Thyroid gland (tissue), 4 donors: Measurements from ENCODE around the gene DCTN5. TPM values are rescaled to one million over a fixed set of nuclear protein-coding genes. Genes with fewer than 3 reads are reported as not detected.

ENCODE experiments used
- DNase-seq, 2 donors: peaks; one replicate each; pipeline ENCODE4 v3.0.0-alpha.2; 2019
- H3K27ac ChIP-seq, 3 donors: fragments of 200-600 bp; sonication (generic); 1 replicate in 2 of 3; 2 replicates in 1 of 3; pipeline ENCODE4 v1.5.1; 2016 to 2019; ENCODE audit warnings: mild to moderate bottlenecking in 1 of 3, moderate library complexity in 1 of 3
- H3K27me3 ChIP-seq: fragments of 200-600 bp; sonication (generic); one replicate; pipeline ENCODE4 v1.5.1; 2019
- H3K36me3 ChIP-seq, 2 donors: fragments of 200-600 bp; sonication (generic); one replicate each; pipeline ENCODE4 v1.5.1; 2016 to 2019
- H3K4me1 ChIP-seq, 2 donors: fragments of 200-600 bp; sonication (generic); one replicate each; pipeline ENCODE4 v1.5.1; 2017 to 2019
- H3K4me3 ChIP-seq, 3 donors: fragments of 200-600 bp; sonication (generic); replicated peaks in 1 of 3; 1 replicate in 2 of 3; 2 replicates in 1 of 3; pipeline ENCODE4 v1.5.1; 2016; ENCODE audit warnings: mild to moderate bottlenecking in 1 of 3
- H3K9me3 ChIP-seq: fragments of 200-600 bp; sonication (generic); one replicate; pipeline ENCODE4 v1.5.1; 2017
- CTCF ChIP-seq, 6 experiments: fragments of 200-600 bp in 3 of 6; fragments of 450-650 bp in 3 of 6; sonication (generic) in 3 of 6; IDR thresholded peaks; one replicate each; pipeline ENCODE4 v1.5.1; 2016 to 2019; ENCODE audit warnings: antibody characterized with exemption in 6 of 6, mild to moderate bottlenecking in 2 of 6, inconsistent platforms in 1 of 6, moderate library complexity in 1 of 6
- POLR2A ChIP-seq, 2 donors: fragments of 450-650 bp; IDR thresholded peaks; one replicate each; pipeline ENCODE4 v1.6.1; 2017; ENCODE audit warnings: antibody characterized with exemption in 2 of 2, mild to moderate bottlenecking in 2 of 2, moderate library complexity in 1 of 2
- WGBS, 2 donors: methylation state at CpG; one replicate each; pipeline ENCODE4 v1.1.5; 2017; 5-methylcytosine and 5-hydroxymethylcytosine counted together
- intact Hi-C: fragments of 100-400 bp; cut with DNase I; formaldehyde crosslinking; loops from one replicate; pipeline ENCODE4 v1.15.1; 2023
- total RNA-seq, 4 donors: library from RNA; depleted of rRNA; stranded (reverse); fragments of >200 nt; gene quantifications; one replicate each; pipeline ENCODE4 v1.2.3, GENCODE V29; 2016

Gene DCTN5
- total RNA-seq, 4 donors from 2014 or later, result 24.1 to 51.1 (median 47.6) TPM

GRCh38 chr16:23700509-23700908 lies 59.2 kb downstream of the DCTN5 start:
- no peaks in the 10 kb centered on the region for H3K4me1 ChIP-seq
- 16 to 28% methylated on average over 3 to 8 of the region's 8 CpGs for WGBS, 2 donors
- TF ChIP-seq POLR2A (IDR thresholded peaks at IDR 0.05) (no peak), CTCF (IDR thresholded peaks at IDR 0.05) (no peak)
- intact Hi-C loops, result no loop called here
- H3K9me3 ChIP-seq, result no peaks in the 10 kb centered on the region
- no peaks in the 10 kb centered on the region for H3K36me3 ChIP-seq
- no peak for DNase-seq
- no peak overlapping the region for H3K27ac ChIP-seq
- no peak overlapping the region for H3K4me3 ChIP-seq
- no peaks in the 10 kb centered on the region for H3K27me3 ChIP-seq

DNA sequence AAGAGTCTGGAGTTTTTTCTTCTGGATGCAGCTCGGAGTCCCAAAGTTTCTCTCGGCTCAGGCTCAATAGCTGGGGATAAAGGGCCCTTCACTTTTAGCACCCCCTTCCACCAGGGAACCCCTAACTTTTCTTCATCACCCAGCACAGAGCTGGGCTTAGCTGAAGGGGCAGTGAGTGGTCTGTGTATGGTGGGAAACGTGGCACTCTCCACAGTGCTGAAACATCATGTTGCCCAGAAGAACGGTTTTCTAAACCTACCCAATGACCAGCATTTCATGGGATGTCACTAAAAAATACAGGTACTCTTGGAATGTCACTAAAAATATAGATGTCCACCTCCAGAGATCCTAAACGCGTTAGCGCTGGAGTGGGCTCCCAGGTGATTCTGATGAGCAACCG lies 59.8 kb downstream of the DCTN5 start:
- Histone ChIP-seq H3K27ac (no peak overlapping the region), H3K27me3 (no peaks in the 10 kb centered on the region), H3K4me1 (no peaks in the 10 kb centered on the region), H3K9me3 (no peaks in the 10 kb centered on the region), H3K4me3 (no peak overlapping the region), H3K36me3 (no peaks in the 10 kb centered on the region)
- 67 to 69% methylated on average over 8 of the region's 8 CpGs for WGBS, 2 donors
- DNase-seq, result no peak
- intact Hi-C loops, result no loop called here
- TF ChIP-seq CTCF (IDR thresholded peaks at IDR 0.05), result no peak
- TF ChIP-seq POLR2A (IDR thresholded peaks at IDR 0.05), result no peak

DNA sequence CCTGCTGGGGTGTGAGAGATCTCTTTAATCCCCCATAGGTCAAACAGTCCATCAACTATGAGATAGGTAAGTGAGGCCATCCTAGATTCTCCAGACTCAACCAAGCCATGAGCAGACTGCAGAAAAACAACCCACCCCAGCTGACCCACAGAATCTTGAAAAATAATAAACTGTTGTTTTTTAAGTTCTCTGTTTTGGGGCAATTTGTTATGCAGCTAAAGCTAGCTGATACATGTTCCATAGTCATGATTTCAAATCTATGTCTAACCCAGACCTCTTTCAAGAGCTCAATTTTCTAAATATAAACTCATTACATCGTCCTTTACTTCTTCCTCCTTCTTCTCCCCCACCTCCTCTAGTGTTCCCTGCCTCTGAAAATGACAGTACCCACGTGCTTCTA lies 61.7 kb downstream of the DCTN5 start:
- Histone ChIP-seq H3K4me1 (no peaks in the 10 kb centered on the region), H3K4me3 (no peak overlapping the region), H3K27me3 (no peaks in the 10 kb centered on the region), H3K36me3 (no peaks in the 10 kb centered on the region), H3K27ac (no peak overlapping the region), H3K9me3 (no peaks in the 10 kb centered on the region)
- TF ChIP-seq CTCF (IDR thresholded peaks at IDR 0.05), result no peak
- TF ChIP-seq POLR2A (IDR thresholded peaks at IDR 0.05), result no peak
- intact Hi-C loops, result no loop called here
- WGBS, 2 donors, result 74% methylated on average over 2 of the region's 2 CpGs
- DNase-seq, result no peak

DNA sequence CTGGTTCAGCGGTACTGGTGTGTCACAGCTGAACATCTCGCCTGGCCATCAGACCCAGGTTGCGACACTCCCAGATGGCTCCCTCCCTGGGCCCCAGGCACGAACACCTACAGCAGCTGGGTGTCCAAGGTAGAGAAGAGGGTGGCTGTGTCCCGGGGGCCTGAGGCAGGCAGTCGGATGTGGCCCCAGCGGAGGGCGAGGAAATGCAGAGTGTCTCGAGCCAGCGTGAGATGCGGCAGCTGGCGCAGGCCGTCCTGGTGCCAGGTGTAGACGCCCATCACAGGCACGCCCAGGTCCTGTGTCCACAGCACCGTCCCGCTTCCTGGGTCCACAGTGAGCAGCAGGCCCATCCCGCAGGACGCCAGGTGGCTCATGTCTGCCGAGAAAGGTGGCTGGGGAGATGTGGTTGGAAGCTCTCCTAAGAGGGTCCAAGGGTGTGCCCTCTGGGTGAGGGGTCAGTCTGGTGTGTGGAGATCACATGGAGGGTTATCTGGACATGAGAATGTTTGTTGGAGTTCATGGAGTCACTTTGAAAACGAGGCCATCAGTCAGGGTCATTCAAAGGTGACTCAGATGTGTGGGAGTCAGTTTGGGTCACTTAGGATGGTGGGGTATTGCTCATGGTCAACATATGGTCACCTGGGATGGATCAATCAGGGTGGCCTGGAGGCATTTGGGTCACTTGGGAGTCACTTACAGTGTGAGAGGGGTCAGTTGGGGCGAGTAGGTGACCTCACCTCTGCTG lies 63.7 kb downstream of the DCTN5 start:
- no peak overlapping the region for H3K27ac ChIP-seq
- H3K4me3 ChIP-seq, result no peak overlapping the region
- TF ChIP-seq CTCF (IDR thresholded peaks at IDR 0.05), result no peak
- TF ChIP-seq POLR2A (IDR thresholded peaks at IDR 0.05), result no peak
- H3K9me3 ChIP-seq, result no peaks in the 10 kb centered on the region
- intact Hi-C loops, result no loop called here
- 83 to 91% methylated on average over 17 to 20 of the region's 22 CpGs for WGBS, 2 donors
- H3K36me3 ChIP-seq, result no peaks in the 10 kb centered on the region
- H3K4me1 ChIP-seq, result no peaks in the 10 kb centered on the region
- DNase-seq, result no peak
- no peaks in the 10 kb centered on the region for H3K27me3 ChIP-seq

DNA sequence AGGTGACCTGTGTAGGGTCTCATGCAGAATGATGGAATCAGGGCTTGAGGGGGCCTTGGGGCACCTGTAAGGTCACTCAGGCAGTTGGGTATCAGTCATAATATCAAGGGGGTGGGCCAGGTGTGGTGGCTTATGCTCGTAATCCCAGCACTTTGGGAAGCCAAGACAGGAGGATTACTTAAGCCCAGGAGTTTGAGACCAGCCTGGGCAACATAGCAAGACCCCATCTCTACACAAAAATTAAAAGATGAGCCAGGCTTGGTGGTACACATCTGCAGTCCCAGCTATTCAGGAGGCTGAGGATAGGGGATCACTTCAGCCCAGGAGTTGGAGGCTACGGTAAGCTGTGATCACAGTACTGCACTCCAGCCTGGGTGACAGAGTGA lies 64.2 kb downstream of the DCTN5 start:
- Histone ChIP-seq H3K4me1 (no peaks in the 10 kb centered on the region), H3K27ac (no peak overlapping the region), H3K27me3 (no peaks in the 10 kb centered on the region), H3K9me3 (no peaks in the 10 kb centered on the region), H3K4me3 (no peak overlapping the region), H3K36me3 (no peaks in the 10 kb centered on the region)
- TF ChIP-seq CTCF (IDR thresholded peaks at IDR 0.05) (no peak), POLR2A (IDR thresholded peaks at IDR 0.05) (no peak)
- WGBS, 2 donors, result 85 to 90% methylated on average over 2 of the region's 2 CpGs
- intact Hi-C loops, result no loop called here
- no peak for DNase-seq
